GM12875 (cell line): Measurements from ENCODE around the gene FAM9B.

Experiments
- H3K4me3 ChIP-seq: one replicate; pipeline ENCODE4 v1.5.1; 2011; ENCODE audit warnings: low read depth, low read length, control low read depth
- TF ChIP-seq, protein P1 (sequence below): IDR thresholded peaks from 2 replicates; pipeline ENCODE4 v1.5.1; 2011; ENCODE audit warnings: low read depth, mild to moderate bottlenecking, control low read depth, inconsistent platforms, low read length, moderate library complexity, borderline replicate concordance; ENCODE audit not compliant: insufficient read depth

FAM9B gene

DNA sequence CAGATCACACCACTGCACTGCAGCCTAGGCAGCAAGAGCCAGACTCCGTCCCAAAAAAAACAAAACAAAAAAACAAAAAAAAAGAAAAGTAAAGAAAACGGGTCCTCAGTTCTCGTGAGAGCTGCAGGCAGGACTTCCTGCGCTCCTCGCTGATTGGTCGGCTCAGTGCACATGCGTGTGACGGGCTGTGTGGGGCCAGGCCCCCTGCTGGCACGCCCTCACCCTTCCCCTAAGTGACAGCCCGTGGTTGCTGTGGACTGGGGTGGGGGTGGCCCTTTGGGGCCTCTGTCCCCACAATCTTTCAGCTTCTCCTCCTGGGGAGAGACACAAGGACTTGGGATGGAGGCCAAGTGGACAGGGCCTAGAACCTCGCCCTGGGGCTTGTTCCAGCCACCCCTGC is at the start of gene FAM9B:
Gene FAM9B (minus strand): TSS at position 139 of the 400 bp plus-strand sequence. CDS start 1,141 bp downstream, outside the sequence.
- TF ChIP-seq, protein P1, sequence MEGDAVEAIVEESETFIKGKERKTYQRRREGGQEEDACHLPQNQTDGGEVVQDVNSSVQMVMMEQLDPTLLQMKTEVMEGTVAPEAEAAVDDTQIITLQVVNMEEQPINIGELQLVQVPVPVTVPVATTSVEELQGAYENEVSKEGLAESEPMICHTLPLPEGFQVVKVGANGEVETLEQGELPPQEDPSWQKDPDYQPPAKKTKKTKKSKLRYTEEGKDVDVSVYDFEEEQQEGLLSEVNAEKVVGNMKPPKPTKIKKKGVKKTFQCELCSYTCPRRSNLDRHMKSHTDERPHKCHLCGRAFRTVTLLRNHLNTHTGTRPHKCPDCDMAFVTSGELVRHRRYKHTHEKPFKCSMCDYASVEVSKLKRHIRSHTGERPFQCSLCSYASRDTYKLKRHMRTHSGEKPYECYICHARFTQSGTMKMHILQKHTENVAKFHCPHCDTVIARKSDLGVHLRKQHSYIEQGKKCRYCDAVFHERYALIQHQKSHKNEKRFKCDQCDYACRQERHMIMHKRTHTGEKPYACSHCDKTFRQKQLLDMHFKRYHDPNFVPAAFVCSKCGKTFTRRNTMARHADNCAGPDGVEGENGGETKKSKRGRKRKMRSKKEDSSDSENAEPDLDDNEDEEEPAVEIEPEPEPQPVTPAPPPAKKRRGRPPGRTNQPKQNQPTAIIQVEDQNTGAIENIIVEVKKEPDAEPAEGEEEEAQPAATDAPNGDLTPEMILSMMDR = no peak
- H3K4me3 ChIP-seq = no peak within 1 kb of the TSS

DNA sequence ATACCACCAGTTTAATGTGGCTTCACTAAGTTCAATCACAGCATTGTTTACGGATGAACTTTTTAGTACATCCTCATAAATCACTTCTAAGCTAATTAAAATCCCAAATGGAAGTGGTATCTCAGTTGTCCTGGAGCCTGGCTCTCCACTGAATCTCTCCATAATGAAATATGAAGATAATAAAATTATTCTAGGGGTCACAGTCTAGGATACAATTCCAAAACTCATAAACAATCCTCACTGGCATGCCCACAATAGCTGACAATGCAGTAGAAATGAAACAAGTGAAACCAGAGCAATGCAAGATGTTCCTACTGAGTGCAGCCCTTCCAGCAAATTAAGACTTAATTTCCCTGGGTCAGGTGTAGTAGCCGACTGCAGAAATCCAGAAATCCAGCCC is 47.3 kb upstream of the FAM9B start:
- H3K4me3 ChIP-seq = no peak overlapping the region
- TF ChIP-seq, protein P1 = no peak

DNA sequence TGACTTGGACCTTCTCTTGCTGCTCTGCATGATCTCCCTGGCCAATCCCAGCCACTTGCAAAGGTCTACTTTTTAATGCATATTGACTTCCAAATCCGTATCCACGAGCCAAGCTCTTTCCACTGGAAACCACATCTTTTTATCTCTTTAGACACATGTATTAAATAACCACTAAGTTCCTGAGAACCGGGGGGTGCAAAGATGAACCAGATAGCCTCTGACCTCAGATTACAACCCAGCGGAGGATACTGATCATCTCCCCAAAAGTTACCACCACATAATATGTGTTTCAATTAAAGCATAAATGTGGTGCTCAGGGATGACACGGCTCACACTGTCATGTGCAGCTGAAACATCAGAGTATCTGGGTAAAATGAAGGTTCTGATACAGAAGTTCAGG is 40.4 kb upstream of the FAM9B start:
- TF ChIP-seq, protein P1 = no peak
- no peak overlapping the region for H3K4me3 ChIP-seq

DNA sequence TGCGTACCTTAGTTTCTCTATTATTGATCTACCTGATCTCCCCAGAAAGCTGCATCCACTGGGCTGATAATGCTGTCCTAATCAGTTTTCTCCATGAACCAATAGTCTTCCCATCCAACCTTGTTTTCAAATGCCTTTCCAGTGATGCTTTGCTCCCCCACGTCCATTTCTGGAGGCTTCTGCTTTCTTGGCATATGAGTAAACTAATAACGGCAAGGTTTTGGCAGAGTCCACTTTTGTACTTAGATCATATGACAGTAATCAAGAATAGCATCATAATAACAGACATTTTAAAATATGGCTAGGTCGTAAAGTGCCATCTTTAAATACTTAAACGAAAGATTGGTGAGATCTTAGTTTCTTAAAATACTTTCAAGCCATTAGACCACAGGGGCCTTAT is 38.4 kb upstream of the FAM9B start:
- TF ChIP-seq, protein P1 = no peak

DNA sequence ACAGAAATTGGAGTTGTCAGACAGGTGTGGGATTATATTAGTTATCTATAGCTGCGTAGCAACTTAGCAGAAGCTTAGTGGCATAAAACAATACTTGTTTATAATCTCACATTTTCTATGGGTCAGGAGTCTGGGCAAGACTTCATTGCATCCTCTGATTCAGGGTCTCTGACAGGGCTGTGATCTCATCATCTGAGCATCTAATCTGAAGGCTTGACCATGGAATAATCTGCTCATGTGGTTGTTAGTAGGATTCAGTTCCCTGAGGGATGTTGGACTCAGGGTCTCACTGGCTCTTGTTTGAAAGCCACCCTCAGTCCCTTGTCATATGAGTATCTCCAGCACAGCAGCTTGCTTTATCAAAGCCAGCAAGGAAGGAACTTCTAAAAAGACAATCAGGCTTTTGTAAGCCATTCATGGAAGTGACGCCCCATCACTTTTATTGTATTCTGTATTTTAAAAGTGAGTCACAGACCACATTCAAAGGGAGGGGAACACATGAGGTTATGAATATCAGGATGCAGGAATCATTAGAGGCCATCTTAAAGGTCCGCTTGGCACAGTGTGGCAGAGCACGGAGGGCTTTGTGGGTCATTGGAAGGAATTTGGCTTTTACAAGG is 37.2 kb upstream of the FAM9B start:
- H3K4me3 ChIP-seq = no peak overlapping the region
- TF ChIP-seq, protein P1 = no peak

More for the DNA sequence above, 38.4 kb upstream of the FAM9B start:
- H3K4me3 ChIP-seq = no peak overlapping the region

DNA sequence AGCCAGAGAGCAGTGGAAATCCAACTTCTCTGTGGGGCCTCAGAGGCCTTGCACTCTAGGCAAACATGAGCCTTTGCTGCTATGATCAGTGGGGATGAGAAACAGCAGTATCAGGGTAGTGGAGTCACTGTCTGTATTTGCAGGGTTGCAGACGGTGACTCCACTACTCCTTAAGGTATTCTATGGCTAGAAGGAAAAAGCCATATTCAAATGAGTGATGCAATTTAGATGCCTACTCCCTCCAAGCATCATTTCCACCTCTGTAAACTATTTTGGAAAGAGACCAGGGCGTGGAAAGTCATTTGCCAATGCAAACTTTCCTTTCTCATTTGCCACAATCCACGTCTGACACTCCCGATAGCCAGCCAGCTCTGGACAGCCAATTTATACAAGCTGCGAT is 35.6 kb upstream of the FAM9B start:
- H3K4me3 ChIP-seq = no peak overlapping the region

DNA sequence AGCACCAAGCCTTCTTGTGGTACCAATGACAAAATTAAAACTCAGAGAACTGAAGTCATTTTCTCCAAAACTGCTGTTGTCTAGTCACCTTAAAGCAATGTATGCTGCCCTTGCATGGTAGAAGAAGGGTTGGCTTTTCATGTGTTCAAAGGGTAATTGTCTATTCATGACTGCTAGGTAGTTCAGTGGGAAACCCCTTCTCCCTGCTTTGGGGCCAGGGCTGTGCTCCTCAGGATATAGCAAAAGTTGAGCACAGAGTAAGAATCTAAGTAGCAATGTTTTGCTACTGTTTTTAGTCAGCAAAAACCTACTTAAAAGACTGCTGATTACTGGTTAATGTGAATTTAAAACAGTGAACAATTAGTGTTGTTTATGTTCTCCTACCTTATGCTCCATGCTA is 30.8 kb upstream of the FAM9B start:
- H3K4me3 ChIP-seq = no peak overlapping the region
- TF ChIP-seq, protein P1 = no peak

More for the DNA sequence above, 35.6 kb upstream of the FAM9B start:
- TF ChIP-seq, protein P1 = no peak
